GM21526 (cell line): ENCODE measurements around the gene SPOCD1.

Experiments used
- ATAC-seq: cut with Tn5 transposase; IDR thresholded peaks from one replicate; pipeline ENCODE4 v1.9.1; 2021; ENCODE audit warnings: moderate library complexity; ENCODE audit not compliant: unreplicated experiment, low FRiP score

Gene SPOCD1

DNA sequence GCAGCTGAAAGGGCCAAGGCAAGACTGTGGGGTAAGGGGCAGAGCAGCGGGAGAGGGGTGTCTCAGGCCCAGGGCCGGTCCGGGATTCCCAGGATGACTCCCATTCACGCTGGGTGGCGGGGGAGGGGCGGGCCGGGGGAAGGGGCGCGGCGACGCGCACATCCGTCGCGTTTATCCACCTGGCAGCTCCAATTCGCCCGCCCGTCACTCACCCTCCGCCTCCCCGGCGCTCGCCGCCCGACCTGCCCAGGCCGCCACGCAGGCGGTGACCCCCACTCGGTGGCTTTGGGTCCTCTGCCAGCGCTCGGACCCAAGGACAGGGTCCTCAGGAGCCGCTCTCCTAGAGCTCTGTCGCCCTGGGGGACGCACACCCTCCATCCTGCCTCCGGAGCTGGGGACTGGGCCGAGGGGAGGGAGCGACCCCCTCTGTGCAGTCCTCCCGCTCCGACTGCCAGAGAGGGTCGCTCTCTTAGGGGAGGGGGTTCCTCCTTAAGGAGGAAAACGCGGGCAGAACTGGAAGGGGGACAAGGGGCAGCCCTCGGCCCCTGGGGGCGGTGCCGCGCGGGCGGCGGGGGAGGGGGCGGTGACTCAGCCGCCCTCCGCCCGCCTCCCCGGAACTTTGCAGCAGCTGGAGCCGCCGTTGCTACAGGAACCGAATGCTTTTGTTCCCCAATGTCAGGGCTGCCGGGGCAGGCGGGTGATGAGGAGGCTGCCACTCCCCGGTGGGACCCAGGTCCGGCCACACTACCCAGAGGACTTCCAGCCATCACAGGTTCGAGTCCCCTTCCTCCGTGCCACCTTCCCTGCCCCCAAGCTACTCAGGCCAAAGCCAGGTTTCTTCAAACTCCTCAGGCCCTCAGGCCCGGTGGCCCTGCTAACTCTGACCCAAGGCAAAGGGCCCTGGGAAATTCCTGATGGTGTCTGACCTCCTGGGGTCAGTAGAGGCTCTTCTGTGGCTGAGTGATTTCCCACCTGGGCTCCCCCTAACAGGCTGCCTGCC is 55.1 kb downstream of the SPOCD1 start:
- no peak for ATAC-seq

DNA sequence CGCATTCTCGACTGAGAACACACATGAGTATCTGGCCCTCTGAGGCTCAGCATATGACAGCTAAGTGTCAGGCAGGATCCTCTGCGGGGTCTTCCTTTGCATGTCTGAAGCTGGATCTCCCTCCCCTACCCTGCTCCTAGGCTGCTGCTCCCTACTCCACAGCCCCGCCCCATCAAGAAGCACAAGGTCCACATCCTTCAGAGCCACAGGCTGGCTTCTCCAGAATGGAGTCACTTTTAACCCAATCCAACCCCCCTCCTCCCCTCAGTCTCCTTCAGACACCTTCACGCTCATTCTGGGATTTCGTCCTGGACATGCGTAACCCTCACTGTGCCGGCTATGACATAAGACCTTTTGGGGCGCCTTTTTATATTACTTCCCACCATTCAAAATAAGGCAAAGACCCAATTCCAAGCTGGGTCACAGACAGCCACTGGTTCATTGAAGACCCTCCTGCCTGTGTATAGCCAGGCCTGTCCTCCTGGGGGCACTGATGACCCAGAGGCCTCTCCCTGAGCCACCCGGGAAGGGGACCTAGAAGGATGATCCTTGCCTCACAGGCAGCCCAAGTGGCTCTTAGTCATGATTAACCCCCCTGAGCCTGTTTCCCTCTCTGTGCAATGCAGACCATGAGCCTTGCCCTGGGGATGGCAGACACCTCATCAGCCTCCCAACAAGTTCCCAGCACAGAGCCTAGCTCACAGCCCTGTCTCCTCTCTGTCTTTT is 56.4 kb downstream of the SPOCD1 start:
- ATAC-seq: no peak

DNA sequence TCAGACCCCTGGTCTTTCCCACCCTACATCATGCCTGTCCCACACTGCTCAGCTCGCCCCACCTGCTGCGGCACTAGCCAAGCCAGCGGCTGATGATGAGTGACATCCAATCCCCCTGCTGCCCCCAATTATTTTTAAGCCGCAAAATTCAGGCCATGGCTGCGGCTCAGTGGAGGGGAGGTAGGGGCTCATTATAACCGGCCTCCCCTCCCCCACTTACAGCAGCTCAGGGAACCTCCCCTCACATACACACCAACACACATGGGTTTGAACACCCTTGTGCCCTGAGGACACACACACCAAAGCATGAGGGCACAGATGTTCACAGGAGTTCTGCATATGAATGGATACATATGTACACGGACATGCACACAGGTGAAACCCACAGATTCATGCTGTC is 57.0 kb downstream of the SPOCD1 start:
- ATAC-seq: no peak

DNA sequence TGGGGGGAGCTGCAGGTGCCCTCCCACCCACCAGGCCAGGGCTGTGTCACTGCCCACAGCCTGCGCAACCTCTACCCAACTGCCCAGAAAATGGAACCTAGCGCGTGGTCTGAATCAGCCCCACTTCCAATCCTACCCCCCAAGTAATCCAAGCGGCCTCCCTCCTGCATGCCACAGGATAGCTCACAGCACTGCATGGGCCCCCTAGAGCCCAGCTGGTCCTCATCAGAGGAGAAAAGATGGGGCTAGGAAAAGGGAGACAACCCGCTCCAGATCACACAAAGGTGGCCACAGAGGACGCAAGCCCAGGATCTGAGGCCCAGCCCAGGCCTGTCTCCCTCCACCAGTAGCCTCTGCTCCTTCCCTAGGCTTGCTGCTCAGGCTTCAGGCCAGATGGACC is 57.8 kb downstream of the SPOCD1 start:
- no peak for ATAC-seq

DNA sequence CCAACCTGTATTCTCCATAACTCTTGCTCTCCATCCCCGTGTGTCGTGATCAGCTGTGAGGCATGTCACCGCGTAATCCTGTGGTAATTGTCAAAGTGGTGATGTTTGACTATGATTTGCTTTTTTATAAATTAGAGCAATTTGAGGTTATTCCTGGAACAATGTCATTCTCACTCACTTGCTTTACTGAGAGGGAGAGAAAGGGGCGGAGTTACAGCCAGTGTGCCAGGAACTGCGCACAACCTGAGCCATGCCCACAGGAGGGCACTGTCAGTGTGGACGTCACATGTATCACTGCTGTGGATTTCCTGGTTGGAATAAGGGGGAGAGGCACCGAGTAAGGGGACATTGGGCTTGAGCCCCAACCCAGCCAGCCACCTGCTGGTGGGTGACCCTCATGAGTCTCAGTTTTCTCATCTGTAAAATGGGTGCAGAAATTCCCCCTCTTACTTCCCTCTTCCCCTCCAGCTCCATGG is 58.6 kb downstream of the SPOCD1 start:
- ATAC-seq: no peak

DNA sequence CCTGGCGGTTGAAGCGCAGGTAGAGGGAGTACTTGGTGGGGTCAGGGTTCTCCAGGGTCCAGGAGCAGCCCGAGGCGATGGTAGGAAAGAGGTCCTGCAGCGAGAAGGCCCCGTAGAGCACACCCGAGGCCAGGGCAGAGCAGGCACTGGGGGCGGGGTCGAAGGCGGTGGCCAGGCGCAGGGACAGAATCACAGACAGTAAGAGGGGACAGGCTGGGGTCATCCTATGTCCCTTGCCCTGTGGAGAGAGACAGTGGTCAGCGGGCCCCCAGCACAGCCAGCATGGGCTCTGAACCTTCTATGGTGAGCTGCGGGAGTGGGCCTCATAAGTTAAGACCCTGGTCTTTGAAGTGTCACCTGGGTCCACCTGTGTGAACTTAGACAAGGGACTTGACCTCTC is 59.2 kb downstream of the SPOCD1 start:
- no peak for ATAC-seq

DNA sequence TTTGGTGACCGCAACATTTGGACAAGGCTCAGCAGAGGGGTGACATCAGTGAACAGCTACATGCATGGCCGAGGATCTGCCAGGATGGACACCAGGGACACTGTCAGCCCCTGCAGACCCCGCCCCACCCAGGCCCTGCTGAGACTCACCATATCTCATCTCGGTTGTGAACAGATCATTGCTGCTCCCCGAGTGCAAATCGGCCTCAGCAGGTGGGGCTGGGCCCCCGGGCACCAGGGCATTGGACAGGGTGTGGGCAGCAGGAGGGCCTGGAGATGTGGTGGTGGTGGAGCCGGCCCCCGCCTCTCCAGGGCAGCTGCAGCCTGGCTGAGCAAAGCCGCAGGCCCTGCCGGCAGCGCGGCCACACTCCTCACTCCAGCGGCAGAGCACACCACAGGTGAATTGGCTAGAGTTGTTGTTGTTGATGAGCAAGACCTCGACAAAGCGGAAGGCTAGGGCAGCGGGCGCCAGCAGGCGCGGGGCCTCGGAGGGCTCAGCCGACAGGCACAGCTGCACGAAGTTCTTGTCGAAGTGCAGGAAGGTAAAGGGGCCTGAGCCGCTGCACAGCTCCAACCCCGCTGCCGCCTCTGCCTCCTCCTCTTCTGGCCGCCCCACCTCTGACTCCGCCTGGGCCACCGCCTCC is 59.9 kb downstream of the SPOCD1 start:
- ATAC-seq: no peak

DNA sequence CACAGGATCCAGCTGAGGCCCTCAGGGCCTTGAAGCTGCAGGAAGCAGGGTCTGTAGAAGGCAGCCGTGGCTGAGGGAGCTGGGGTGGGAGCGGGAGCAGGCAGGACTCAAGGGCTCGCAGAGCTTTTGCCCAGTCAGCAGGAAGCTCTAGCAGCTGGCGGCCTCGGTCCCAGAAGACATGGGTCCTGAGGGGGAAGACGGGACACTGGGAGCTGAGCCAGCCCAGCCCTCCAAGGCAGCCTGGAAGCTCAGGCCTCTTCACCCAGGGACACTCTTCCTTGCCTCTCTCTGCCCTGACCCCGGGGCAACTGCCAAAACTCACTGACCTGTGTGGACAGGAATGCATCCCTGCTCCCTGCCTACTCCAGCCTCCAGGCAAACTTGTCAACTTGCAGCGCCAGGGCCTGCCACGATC is 60.6 kb downstream of the SPOCD1 start:
- no peak for ATAC-seq

DNA sequence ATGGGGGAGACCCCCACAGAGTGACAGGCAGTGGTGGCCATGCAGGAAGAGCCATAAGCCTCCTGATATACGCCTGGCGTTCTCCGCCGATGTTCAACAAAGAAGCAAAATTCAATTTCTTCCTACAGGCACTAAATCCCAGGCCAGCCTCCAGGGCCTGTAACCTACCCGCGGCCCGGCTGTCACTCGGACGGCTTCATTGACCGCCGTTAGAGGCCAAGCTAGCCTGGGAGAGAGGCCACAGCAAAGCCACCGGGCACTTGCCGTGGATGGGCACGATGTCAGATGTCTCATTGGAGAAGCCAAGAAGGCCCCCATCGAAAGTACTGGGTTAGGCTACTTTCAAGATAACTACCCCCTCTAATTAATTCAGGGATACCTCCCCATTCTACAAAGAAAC is 61.4 kb downstream of the SPOCD1 start:
- no peak for ATAC-seq

DNA sequence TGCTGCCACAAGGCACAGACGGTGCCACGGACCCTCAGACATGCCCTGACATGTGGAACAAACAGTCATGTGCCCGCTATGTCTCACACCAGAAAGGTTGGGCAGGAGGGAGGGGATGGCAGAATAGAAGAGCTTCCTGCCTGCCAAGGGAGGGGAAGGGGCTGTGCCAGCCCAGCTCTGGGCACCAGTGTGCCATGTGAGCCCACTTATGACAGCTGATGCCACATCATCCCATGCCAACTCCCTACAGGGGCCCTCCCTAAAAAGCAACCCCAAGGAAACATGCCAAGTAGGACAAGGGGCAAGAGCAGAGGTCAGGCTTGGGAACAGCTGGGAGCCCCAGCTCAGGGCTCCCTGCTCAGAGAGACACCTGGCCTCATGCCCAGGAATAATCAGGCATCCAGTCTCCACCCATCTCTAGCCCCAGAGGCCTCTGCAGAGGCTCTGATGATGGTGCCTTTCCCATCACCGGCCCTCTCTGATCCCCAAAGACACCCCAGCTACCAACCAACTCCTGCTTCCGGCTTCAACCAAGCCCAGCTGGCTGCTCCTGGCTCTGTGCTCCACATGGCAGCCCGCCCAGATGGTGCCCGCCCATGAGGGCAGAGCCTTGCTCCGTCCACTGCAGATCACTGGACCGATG is 62.0 kb downstream of the SPOCD1 start:
- no peak for ATAC-seq

DNA sequence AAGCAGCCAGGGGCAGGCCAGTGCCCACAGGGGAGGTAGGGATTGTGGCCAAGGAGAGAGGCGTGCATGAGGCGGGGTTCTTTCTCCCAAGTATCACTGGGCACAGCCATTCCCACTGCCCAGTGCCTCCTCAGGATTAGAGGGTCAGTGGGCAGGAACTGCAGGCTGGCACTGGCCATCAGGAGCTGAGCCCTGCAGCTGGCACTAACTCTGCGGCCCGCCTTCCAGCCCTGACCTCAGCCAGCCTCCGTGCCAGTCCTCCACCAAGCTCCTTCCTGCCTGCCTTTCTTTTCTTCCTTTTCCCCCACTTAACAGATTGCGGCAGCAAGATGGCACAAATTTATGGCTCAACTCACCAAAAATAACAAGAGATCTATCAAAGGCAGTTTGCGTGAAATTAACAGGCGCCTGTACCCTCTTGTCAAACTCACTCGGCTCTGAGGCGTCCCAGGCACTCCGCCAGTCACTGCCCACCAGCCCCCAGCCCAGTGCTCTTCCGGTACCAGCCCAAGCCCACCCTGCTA is 62.8 kb downstream of the SPOCD1 start:
- no peak for ATAC-seq

DNA sequence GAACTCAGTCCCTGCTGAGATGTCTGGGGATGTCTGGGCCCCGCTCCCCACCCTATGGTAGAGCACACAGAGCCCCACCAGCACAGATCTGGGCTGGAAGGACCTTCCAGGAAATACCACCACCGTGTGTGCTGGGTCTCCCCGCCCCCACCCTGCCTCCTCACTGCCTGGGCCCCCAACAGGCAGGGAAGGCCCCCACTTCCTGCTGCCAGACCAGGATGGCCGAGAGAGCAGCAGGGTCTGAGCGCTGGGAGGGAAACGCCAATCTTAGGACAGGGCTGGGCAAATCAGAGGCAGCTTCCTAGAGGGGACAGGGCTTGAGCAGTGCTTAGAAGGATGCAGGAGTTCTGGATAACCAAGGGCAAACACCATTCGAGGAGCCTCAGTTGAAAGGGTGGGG is 63.6 kb downstream of the SPOCD1 start:
- ATAC-seq: no peak

DNA sequence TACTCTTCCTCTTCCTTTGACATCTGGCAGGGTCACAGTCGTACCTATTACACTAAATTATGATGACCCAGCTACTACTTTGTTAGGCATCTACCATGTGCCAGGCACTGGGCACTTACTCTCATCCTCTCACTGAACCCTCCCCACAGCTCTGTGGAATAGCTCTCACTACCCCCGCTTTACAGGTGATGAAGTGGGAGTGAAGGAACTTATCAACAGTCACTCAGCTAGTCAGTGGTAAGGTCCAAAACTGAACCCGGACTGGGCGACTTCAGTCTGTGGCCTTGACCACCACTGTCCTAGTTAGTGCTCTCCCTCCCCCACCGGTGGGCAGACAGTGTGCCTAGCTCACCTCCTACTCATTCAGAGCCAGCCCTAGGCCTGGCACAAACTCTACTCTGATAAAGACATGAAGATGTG is 64.0 kb downstream of the SPOCD1 start:
- no peak for ATAC-seq

DNA sequence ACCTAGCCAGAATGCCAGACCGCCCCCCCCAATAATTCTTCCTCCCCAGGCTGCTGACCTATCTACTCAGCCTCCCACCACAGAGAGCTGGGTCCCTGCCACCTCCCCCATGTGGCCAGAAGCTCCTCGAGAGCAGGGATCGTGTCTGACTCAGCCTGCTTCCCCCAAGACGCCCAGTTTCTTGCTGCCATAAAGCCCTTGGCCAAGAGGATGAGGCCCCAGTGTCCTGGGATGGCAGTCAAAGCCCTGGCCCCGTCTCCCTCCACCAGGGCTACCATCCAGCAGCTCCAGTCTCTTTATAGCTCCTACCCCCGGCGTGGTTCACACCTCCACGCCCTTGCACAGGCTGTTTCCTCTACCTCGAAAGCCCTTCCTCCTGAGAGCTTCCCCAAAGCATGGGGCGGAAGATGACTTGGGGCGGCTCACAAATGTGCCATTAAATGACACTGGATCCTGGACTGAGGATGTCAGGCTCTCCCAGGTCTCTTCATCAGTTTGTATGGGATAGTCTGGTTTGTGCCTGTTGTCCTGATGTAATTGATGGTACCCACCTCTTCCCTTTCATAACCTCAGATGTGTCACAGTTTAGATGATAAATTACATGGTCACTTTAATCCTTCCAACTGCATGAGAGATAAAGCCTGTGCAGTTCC is 64.8 kb downstream of the SPOCD1 start:
- no peak for ATAC-seq

DNA sequence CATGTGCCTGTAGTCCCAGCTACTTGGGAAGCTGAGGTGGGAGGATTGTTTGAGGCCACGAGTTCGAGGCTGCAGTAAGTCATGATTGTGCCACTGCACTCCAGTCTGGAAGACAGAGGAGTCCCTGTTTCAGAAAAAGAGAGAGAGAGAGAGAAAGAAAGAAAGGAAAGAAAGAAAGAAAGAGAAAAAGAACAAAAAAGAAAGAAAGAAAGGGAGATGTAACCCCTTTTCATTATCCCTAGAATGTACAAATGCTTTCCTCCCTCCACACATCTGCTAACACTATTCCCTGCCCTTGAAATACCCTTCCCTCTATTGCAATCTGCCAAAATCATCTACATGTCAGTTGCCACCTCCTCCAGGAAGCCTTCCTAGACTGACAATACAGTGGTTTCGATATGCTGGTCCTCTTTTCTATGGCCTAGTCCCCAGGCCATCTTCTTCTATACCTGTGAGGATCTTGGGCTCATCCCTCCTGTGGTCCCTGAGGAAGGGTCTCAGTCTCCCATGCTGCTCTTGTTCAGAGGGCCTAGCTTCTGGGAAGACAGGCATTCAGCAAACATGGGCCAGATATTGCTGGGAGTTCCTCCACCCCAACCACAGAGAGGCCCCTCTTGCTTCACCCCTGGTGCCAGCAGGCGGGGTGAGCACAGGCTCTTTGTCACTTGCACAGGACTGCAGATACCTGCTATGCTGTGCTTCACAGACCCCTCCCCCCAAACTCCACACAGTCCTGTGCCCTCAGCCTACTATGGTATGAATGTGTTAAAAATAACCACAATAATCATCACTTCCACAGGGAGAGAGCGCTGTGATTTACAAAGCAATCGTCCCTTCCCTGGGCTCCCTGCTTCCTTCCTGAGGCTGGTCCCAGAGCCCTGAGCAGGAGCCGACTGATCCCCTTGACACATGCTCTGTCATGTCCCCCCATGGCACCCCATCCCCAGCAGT is 65.8 kb downstream of the SPOCD1 start:
- ATAC-seq: no peak

DNA sequence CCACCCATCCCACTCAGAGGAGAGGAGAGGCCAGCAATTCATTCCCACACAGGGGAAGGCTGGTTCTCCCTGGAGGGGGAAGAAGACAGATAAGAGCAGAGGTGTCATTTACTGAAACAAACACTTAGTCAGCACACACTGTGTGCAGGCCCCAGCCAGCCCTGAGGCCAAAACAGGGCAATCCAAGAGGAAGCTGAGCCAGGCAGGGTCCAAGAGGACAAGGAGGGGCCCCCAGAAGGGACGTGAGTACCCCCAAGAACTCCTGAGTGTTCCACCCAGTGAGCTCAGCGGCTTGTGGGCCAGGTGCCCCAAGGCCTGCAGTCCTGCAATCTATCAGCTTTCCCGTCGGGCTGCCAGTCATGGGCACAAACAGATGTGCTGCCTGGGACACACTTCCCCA is 67.5 kb downstream of the SPOCD1 start:
- no peak for ATAC-seq

DNA sequence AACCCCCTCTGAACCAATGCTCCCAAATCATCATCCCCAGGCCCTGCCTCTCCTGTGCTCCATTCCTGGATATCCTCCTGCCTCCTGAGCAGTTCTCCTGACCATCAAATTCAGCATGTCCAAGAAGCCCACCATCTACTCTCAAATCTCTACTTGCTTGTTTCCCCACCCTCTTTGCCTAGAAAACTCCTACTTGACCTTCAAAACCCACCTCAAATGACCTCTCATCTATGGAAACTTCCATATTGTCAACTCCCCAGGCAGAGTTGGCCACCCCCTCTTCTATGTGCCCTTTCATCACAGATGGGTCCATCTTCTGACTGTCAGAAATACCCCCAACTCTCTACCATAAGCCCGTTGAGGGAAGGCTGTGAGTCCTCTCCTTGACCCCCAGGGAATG is 68.5 kb downstream of the SPOCD1 start:
- ATAC-seq: no peak

DNA sequence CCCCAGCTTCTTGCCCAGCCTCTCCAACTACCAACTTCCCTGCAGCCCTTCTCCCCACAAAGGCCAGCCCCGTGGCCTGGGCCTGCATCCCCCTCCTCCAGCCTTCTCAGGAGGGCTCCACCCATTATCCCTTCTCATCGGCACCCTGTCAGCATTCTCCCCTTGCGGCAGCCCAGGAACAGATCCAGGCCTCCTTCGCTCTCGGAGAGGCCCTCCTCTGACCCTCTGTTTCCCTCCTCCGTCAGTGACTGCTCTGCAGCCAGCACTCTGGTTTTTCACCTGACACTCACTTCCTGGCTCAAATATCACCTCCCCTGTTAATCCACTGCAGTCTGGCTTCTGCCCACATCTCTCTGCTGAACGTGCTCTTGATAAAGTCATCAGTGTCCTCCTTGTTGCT is 69.1 kb downstream of the SPOCD1 start:
- no peak for ATAC-seq
